Fibroblast of upper back skin (primary cell): ENCODE data around the gene CALD1.
A peak's percentile ranks its signal among the peaks of the same experiment; 100 is the strongest.

ENCODE experiments used
- DNase-seq: peaks from one replicate; pipeline ENCODE4 v3.0.0-alpha.2; 2013

CALD1 gene, protein sequence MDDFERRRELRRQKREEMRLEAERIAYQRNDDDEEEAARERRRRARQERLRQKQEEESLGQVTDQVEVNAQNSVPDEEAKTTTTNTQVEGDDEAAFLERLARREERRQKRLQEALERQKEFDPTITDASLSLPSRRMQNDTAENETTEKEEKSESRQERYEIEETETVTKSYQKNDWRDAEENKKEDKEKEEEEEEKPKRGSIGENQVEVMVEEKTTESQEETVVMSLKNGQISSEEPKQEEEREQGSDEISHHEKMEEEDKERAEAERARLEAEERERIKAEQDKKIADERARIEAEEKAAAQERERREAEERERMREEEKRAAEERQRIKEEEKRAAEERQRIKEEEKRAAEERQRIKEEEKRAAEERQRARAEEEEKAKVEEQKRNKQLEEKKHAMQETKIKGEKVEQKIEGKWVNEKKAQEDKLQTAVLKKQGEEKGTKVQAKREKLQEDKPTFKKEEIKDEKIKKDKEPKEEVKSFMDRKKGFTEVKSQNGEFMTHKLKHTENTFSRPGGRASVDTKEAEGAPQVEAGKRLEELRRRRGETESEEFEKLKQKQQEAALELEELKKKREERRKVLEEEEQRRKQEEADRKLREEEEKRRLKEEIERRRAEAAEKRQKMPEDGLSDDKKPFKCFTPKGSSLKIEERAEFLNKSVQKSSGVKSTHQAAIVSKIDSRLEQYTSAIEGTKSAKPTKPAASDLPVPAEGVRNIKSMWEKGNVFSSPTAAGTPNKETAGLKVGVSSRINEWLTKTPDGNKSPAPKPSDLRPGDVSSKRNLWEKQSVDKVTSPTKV

DNA sequence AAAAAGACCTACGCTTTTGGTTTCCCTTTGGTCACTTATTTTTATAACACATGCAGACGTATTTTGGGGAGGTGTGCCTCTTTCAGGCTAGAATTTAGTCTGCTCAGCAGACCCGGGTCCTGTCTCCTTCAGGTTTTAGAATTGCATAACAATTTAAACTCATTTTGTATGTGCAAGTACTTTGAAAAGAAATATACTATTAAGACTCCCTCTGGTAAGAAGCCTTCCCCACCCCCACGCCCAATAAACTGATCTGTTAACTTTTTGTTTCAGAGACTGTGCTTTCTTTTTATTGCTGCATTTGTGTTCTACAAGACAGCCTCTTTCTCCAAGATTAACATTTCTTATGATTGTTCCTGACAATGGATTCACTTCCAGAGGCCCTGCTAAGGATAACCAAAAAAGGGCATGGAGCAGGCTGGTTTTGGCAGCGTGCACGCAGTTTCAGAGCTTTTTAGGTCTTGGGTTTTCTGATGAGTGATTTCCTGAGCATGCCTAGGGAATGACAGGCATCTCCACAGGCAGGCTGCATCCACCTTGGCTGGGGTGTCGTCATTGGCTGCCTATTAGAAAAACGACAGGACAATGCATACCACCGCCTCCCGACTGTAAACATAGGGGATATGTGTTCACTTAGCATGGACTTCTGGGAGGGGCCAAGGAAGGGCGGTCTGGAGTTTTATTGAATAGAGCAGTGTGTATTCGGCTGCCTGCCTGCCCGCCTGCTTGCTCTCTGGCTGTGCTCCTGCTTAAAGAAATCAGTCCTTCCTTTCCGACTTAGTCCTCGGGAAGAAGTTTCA is at the start of gene CALD1:
TSS of gene CALD1 (plus strand) at position 694 of the 800 bp plus-strand sequence. CDS start 88,100 bp downstream, outside the sequence.
- DNase-seq, result peak; percentile 100

DNA sequence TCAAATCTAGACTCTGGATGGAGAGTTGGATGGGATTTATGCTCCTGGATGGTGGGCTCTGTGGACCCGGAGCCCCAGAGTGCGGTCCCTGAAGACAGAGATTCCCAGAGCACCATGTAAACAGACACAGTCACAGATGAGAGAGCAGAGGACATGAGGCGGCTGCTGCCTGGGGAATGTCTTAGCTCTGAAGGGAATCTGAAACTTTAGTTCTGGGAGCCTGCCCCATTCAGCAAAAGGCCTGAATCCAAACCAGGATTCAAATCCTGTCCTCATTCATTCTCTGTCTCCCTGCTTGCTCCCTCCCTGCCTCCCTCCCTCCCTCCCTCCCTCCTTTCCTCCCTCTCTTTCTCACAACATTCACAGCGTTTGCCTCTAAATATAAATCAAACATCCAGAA is 49.5 kb upstream of the CALD1 start:
- DNase-seq, result no peak

DNA sequence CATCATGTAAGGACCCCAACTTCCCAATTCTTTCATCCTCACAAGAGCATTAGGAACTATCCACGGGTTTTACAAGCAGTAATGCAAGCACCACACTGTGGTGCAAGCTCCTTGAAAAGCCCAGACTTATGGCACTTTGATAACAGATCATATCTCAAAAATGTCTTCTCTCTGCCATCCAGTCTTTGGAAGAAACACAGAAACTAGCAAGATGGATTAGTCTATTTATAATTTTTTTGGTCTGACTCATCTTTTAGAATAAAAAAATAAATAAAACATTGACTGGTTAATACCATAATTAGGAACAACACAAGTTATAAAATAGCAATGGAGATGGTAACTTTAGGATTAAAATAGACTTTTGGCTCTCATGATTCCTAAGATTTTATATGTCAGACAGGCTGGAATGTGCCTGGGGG is 49.0 kb upstream of the CALD1 start:
- DNase-seq, result peak; percentile 79

DNA sequence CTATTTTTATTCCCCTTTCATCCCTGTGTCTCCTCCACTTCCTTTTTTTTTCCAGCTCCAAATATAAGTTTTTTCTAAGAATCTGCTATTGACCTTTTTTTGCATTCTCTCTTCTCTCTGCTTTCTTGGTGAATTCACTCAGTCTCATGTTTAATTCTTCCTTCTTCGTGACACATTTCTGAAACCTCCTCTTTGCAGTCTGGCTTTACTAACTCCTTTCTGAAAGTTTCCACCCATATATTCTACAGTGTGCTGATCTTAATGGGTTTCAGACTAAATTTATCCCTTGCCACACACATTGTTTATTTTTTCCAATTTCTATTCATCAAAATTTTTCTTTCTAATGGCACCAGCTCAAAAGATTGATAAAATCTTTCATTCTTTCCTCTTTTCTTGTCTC is 47.8 kb upstream of the CALD1 start:
- DNase-seq, result no peak

DNA sequence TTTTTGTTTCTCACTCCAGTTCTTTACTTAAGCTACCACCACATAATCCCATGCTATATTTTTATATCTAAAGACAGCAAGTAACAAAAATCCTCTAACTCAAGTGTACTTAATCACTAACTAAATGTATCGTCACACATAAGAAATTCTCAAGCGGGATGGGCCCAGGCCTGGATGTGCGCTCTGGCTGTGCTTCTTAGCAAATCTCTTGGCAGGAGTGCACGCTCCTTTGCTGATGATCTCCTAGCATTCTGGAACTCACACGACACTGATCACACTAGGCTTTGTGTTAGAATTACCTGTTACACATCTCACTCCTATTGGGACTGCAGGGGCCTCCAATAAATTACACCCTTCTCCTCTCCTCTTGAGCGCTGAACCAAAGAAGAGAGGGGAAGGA is 46.7 kb upstream of the CALD1 start:
- DNase-seq, result no peak

DNA sequence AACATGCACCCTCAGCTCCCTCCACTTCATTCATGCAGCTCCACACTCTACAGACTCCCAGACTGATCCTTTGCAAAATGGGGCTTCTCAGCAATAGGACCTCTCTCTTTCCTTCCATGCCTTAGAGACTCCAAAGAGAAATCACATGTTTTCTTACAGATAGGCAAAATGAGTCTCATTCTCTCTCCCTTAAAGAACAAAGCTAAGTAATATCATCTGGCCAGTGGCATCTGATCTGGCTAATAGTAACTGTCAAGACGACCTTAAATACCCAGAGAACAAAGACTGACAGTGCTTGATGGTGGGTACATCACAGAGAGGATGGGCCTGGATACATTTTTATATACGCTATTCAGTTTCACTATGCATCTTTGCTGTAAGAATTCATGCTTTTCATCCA is 43.1 kb upstream of the CALD1 start:
- no peak for DNase-seq

DNA sequence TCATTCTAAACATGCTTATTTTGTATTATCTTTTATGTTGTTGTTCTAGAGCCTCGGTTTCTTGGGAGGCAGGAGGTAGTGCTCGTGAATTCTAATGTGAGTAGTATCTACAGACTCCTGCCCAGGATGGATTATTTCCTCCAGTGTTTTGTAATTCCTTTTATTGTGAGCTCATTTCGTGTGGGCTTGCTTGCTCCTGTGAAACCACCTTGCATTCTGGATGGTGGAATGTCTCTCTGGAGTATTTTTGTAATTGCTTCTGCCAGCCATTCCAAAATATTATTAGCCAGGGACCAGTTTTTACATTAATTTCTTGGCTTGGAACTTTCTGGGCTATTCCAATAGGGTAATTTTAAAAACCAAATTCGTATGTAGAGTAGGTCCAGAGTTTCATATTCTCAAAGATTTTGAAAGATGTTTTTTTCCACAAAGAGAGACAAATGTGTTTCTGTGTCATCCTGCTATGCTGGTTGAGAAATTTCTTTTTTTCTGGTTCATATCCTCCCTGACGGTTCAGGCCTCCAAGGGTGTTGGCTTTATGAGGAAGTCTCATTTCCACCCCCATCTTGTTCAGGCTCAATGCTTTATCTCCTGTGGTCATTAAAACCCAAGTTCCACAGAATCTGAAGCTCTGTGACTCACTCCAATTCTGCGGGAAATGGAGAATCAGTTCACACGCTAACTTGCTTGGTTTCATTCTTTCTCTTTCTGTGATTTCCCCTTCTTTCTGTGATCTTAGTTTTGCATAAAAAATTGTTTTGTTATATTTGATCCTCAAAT is 41.7 kb upstream of the CALD1 start:
- DNase-seq, result peak; percentile 95

DNA sequence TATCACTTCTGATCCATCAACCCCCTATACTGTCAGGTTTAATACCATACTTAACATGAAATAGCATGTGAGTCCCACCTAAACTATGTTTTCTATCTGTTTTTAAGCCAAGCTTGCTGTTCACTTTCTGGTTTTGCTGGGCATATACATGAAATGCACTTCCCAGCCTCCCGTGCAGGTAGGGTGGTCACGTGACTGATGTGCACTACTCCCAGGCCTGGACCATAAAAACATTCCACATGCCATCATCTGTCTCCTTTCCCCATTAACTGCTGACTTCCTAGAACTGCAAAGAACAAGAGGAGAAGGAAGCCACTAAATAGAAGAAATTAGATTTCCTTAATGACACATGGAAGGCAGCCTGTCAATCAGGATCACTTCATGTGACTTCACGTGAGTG is 40.1 kb upstream of the CALD1 start:
- DNase-seq, result no peak

DNA sequence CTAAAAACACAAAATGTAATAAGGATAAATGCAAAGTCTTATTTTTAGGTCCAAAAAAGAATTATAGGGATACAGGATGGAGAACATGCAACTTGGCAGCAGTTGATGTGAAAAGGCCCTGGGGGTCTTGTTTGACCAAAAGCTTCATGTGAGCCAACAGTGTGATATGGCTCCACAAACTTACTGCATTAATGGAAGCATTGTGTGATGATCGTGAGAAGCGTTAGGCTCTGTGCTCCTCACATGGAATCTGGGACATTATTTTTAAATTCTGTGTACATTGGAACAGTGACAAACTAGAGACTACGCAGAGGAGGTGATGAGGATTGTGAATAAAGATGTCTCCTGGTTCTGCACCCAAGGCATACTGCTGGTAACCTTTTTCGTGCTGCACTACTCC is 39.1 kb upstream of the CALD1 start:
- DNase-seq, result peak; percentile 37

DNA sequence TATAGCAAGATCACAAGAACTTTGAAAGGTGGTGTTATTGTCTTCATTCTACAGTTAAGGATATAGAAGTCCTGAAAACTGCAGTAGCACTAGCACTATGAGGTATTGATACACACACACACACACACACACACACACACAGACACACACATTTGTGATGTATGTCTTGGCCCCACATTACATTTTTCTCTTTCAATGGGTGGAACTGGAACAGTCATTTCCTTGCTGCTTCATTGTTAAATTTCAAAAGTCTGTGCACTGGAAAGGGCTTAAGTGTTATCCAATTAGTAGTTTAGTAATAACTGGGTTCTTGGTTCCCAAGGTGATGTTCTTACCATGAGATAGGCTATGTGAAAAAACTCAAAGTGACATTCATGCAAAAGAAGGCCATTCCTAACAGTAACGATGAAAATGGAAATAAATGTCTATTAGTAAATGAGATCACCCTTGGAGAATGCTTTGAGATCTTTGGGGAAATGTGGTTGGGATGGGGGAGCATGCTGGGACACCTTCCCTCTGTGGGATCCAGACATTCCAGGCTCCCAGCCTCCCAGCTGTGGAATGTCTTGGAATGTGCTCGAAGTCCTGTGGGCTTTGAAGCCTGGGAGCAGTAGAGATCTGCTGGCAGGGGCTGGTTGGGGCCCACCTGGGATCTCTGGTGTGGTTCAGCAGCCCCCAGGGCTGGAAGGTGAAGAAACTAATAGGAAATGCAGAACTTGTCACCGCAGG is 37.4 kb upstream of the CALD1 start:
- DNase-seq, result peak; percentile 99

DNA sequence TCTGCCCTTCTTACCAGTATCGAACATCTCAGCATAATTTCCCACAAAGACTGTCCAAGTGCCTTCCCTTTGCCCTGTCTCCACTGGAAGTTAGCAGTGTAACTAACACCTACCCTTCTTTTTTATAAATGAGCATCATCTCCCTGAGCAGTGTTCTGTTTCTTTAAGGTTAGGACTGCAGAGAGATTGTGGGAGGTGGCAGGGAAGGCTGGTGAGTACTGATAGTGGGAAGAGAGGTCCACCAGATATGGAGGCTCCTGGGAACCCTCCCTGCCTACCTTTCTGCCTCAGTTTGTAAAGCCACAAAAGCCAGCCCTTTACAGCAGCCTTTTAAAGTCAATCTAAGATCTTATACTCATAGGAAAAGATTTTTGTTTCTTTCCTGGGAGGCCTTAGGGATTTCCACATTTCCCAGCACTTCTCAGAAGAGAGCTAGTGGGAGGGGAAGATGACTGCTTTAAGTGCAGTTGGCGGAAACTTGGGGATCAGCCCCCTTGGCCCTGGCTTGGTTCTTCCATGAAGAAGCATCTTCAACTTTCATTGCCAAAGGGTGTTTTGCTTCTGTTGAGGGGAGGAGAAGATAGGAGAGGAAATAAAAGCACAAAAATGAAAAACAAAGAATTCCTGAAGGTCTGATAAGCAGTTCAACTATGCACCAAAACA is 36.6 kb upstream of the CALD1 start:
- DNase-seq, result peak; percentile 90

DNA sequence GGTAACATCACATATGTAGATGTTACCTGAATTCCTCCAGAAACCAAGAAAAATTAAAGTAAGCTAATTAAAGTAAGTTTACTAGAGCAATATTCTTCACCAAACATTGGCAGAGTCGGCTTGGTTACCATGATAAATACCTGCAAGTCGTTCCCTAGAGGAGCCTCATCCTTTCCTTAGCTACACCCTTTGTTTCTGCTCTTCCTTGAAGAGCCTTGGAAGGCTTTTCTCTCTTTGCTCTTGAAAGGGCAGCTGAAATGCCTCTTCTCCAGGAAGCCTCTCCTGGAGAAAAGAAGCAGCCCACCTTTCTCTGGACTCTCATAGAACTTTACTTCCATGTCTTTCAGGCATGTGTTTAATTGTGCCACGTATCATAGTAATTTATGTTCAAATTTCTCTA is 34.9 kb upstream of the CALD1 start:
- no peak for DNase-seq

DNA sequence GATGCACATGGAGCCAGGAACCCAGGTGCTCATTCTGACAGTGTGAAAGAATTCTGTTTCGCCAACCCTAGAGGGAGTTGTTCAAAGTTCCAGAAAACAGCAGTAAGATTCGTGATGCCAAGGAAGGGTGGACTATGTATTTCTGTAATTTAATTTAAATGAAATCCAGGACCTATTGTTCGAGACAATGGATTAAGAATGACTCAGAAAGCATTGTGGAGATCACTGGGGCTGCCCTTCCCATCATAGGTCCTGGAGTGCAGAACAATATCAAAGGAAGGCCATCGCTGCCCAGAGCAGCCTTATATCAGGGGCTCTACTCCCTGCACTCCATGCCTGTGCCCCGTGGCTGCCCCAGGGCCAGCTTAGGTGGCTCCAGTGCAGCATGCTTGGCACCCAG is 32.1 kb upstream of the CALD1 start:
- DNase-seq, result no peak

DNA sequence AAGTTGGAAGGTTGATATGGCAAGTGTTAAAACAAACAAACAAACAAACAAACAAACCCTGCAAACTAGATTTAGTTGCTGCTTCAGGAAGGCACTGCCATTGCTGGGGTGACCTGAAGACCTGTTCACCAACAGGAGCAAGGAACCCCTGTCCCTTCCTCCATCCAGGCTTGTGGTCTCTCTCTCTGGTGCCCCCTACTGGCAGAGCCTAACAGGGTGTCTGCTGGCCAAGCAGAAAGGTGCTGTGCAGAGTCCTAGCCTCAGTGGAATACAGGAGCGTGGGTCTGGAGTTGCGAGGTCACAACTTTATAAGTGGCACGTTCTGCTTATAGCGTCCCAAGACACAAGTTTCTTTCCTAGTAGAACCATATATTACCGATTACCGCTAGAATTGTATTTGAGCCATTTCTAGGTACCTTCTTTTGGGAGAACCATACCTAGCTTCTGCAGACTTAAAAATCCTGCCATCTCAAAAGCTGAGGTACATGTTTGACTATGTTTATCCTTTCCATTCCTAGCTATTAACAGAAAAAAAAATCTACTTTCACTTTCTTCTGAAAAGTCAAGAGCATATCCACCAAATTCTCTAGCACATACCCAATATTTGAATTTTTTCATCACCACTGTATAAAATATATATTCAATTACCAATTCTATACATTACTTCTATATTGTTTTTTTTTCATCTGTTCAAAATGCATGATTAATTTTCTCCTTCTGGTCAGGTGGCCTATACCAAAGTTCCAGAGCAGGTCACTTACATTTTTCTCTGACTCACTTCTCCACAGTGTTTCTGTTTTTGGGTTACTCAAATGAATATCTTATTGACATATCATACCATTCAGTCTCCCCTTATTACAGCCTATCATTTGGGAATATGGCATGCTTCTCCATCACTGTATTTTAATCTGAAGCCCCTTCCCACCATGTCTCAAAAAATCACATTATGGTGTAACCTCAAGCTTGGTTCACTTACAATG is 29.1 kb upstream of the CALD1 start:
- DNase-seq, result peak; percentile 45

DNA sequence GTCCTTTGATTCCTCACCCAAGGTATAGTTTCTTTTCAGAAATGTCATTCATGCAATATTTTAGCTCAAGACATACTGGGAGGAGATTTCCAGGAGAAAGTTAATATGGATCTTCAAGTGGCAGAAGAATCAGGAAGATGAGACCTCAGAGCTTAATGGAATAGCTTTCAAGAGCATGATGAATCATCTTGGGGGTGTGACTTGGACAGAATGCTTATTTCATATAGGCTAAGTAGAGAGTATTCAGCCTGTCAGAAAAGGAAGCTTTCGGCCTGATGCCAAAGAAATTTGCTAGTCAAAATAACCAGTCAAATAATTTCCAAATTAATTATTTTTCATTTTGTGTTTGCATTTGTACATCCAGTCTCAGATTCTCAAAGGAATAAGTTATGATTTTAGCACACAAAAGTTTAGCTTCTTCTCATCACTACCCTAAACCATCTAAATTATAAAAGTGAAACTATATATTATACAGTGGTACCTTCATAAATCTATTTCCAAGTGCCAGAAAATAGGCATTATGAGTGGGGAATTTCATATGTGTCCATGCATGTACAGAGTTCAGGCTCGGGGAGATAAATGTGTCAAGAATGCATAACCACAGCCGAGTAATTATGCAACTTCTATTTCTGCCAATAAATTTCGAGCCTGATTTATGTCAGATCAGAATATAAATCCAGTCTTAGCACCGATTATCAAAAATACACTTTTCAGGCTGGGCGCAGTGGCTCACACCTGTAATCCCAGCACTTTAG is 27.3 kb upstream of the CALD1 start:
- DNase-seq, result peak; percentile 83

DNA sequence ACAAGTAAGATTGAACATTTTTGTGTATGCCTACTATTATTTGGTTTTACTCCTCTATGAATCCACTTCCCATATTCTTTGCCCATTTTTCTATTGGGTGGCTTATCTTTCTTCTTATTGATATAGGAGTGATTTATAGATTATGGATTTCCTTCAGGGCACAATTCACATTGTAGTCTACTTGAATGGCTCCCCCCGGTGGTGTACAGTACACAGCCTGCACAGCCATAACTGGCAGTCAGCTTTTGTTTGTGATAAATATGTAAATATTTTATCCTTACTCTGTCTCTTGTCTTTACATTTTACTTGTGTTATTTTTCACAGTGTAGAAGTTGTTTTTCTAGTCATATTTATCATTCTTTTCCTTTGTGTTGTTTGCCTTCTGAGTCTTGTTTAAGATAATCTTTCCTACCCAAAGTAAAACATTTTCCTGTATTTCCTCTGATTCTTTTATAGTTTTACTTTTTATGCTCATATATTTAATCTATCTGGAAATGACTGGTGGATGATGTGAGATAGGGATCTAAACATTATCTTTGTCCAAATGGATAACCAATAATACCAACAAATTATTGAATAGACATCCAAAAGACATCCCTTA is 23.9 kb upstream of the CALD1 start:
- DNase-seq, result peak; percentile 50

DNA sequence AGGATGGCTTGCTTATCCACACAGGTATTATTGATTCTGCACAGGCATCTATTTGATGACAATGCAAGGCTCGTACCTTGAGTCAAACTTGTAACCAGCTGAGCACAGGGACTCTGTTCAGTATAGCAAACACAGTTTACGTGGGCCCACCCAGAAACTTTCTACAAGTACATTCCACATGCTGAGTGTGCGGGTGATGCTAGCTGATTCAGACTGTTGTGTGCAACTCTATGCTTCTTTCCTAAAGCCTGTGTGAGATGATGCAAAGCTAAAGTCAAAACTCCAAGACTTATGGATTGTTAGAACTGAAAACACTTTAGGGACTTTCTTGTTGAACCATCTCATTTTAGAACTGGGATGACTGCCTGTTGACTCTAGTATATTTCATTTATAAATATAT is 21.5 kb upstream of the CALD1 start:
- DNase-seq, result peak; percentile 80

DNA sequence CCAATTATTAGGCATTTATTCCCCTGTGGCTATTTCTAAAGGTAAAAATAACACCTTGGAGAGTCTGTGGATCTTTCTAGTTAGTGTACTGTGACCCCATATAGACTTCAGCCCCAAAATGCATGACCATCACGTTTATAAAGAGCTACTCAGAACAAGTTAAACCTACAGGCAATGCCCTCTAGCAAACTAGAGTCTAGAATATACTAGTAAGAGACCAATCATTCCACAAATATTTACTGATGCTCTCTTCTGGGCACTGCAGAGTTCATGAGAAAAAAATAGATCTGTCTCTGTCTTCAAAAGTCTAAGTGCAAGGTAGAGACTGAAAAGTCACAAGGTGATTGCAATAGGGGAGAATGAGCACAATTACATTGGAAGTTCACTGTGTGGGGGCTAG is 20.5 kb upstream of the CALD1 start:
- no peak for DNase-seq

DNA sequence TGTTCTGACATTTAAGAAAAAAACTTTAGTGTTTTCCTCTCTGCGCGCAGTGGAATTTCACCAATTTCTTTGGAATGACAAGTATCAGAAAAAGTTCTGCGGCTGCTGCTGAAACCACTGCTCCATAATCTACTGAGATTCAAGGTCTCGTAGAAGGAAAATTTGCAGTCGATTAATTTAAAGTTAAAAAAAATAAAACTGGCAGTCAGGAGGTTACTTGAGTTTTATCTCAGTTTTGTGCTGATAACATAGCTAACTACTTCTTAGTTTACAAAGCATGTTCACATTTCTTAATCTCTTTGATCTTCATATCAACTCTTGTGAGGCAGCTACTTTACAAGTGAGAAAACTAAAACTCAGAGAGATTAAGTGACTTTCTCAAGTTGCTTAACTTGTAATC is 18.2 kb upstream of the CALD1 start:
- peak; percentile 76 for DNase-seq
